OCI-LY3 (cell line): ENCODE measurements around the gene TREH.

ENCODE experiments used
- CTCF ChIP-seq: fragments of 200-600, 300-600 bp; sonication (generic); IDR thresholded peaks from 2 replicates; pipeline ENCODE4 v1.5.1; 2014; ENCODE audit warnings: antibody characterized with exemption, low read length, low read depth
- EZH2phosphoT487 ChIP-seq: fragments of 200-600 bp; shearing (Covaris generic); IDR thresholded peaks from 2 replicates; pipeline ENCODE4 v1.6.1; 2018; ENCODE audit warnings: antibody characterized with exemption, mixed run types, low read depth

DNA sequence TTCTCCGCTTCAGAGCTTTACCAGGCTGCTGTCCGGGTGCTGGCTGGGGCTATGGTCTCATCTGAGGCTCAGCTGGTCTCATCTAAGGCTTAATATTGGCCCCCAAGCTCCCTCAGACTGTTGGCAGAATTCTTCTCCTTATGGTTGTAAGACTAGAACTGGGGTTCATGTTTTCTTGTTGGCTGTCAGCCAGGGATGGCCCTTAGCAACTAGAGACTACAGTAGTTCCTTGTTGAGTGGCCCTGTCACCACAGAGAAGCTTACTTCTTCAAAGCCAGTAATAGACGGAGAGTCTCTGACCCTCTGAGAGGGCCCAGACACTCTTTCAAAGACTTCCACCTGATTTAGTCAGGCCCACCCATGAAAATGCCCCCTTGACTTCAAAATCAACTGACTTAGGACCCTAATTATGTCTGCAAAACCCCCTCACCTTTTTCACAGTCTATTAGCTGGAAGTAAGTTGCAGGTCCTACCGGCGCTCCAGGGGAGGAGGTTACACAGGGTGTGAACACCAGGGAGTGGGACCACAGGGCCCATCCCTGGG lies 24.2 kb upstream of the TREH start:
- TF ChIP-seq CTCF, result no peak
- no peak for TF ChIP-seq EZH2phosphoT487
